H1 (cell line): ENCODE data around the gene SMTNL2. TPM values are rescaled to one million over a fixed set of nuclear protein-coding genes. Genes with fewer than 3 reads are reported as not detected.

Experiments
- CHD7 ChIP-seq: fragments of 300-600 bp; sonication (generic); IDR thresholded peaks from 2 replicates; pipeline ENCODE4 v1.7.1; 2012; ENCODE audit warnings: low read length, moderate library complexity, mild to moderate bottlenecking, inconsistent platforms; ENCODE audit not compliant: insufficient replicate concordance
- polyA plus RNA-seq, 7 experiments: library from polyadenylated mRNA; depleted of rRNA in 3 of 7; stranded (reverse) in 5 of 7; unstranded in 2 of 7; fragments of >200 nt in 5 of 7; fragments of 200-250 nt in 2 of 7; gene quantifications; 1 replicate in 5 of 7; 2 replicates in 1 of 7; 4 replicates in 1 of 7; pipeline versions ENCODE4 v1.2.1 to v1.2.3, GENCODE V29; 2011 to 2013; ENCODE audit warnings: missing spikeins in 2 of 7, mixed read lengths in 2 of 7
- total RNA-seq: library from RNA; stranded (reverse); fragmentation: NEBNext Ultra II Directional; extraction: Animal tissue kit (Norgen Biotek cat#: 25700); gene quantifications from 2 replicates; pipeline ENCODE4 v1.2.1, GENCODE V29; 2021

Gene SMTNL2
- total and polyA plus RNA-seq, 2 of the 8 experiments (the other 6 are each of a cell fraction or from before 2014, with no cell fraction given), result 3.6 to 4.5 TPM

DNA sequence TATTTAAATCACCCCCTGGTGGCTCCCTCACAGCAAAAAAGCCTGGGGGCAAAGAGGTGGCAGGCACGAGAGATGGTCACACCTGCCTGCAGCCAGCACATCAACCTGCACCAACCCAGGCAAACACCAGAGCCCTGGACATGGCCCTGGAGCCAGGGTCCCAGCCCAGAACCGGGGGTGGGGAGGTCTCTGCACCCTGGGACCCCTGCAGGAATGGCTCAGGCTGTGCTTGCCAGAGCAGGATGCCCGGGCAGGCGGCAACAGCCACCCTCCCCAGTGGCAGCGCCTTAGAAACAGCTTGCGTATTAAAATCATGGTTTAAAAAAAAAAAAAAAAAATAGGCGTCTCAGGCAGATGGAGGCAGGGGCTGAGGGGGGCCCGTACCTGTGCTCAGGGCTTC lies 45.3 kb upstream of the SMTNL2 start (continued):
- TF ChIP-seq CHD7, result no peak
